Lung (tissue), 12 donors: ENCODE data around the gene LIG1. TPM values are rescaled to one million over a fixed set of nuclear protein-coding genes. Genes with fewer than 3 reads are reported as not detected.

Source experiments
- ATAC-seq: fragments of 200-7000 bp; cut with Tn5 transposase; one replicate; pipeline ENCODE4 v1.9.1; 2020; ENCODE audit warnings: moderate number of reproducible peaks; ENCODE audit not compliant: insufficient read depth, low FRiP score
- DNase-seq, 3 donors: peaks; one replicate each; pipeline ENCODE4 v3.0.0-alpha.2; 2013 to 2017
- H3K27ac ChIP-seq, 2 donors: one replicate each; pipeline ENCODE4 v1.5.1; 2013; ENCODE audit warnings: mild to moderate bottlenecking in 2 of 2, moderate library complexity in 2 of 2, control low read depth in 1 of 2, inconsistent platforms in 1 of 2, low read depth in 1 of 2, low read length in 1 of 2
- H3K27me3 ChIP-seq, 3 donors: one replicate each; pipeline ENCODE4 v1.5.1; 2013; ENCODE audit warnings: low read length in 2 of 3; ENCODE audit not compliant: control insufficient read depth in 3 of 3, insufficient read depth in 3 of 3
- H3K36me3 ChIP-seq, 4 donors: one replicate each; pipeline ENCODE4 v1.5.1; 2013; ENCODE audit warnings: low read length in 4 of 4, mild to moderate bottlenecking in 1 of 4, moderate library complexity in 1 of 4; ENCODE audit not compliant: control insufficient read depth in 4 of 4, insufficient read depth in 4 of 4
- H3K4me1 ChIP-seq, 5 donors: one replicate each; pipeline ENCODE4 v1.5.1; 2013; ENCODE audit warnings: low read length in 5 of 5, mild to moderate bottlenecking in 2 of 5, moderate library complexity in 1 of 5; ENCODE audit not compliant: control insufficient read depth in 5 of 5, insufficient read depth in 5 of 5
- H3K4me3 ChIP-seq: one replicate; pipeline ENCODE4 v1.5.1; 2013; ENCODE audit warnings: mild to moderate bottlenecking, control low read depth, moderate library complexity
- H3K9ac ChIP-seq, 2 donors: one replicate each; pipeline ENCODE4 v1.5.1; 2013; ENCODE audit warnings: low read length in 2 of 2, control low read depth in 1 of 2; ENCODE audit not compliant: insufficient read depth in 1 of 2
- H3K9me3 ChIP-seq, 4 donors: one replicate each; pipeline ENCODE4 v1.5.1; 2013; ENCODE audit warnings: low read length in 3 of 4, mild to moderate bottlenecking in 1 of 4, moderate library complexity in 1 of 4; ENCODE audit not compliant: control insufficient read depth in 4 of 4, insufficient read depth in 3 of 4
- CTCF ChIP-seq: IDR thresholded peaks from 2 replicates; pipeline ENCODE4 v1.5.1; 2012; ENCODE audit warnings: mild to moderate bottlenecking; ENCODE audit errors: control extremely low read depth, extremely low read depth
- WGBS, 2 donors: extraction: QIAGEN DNeasy Blood & Tissue Kit; methylation state at CpG; one replicate each; pipeline ENCODE4 v1.1.7; 2013; 5-methylcytosine and 5-hydroxymethylcytosine counted together
- polyA plus RNA-seq, 2 donors: library from polyadenylated mRNA; stranded (reverse); fragments of 200-250 nt; gene quantifications; one replicate each; pipeline ENCODE4 v1.2.1, GENCODE V29; 2013
- total RNA-seq, 2 donors: library from RNA; depleted of rRNA in 1 of 2; stranded (reverse); fragments of >200 nt in 1 of 2; gene quantifications; one replicate each; pipeline ENCODE4 v1.2.1, GENCODE V29; 2014 to 2021
- donor health status: control.
- donor health status: control.
- donor health status: Bipolar disorder and iron deficiency.
- donor health status: healthy.
- donor health status: DM: yes; HTN: yes; CAD: no.

LIG1 gene
- total and polyA plus RNA-seq, 4 donors = 10.6 to 40.5 (median 25.3) TPM

GRCh38 chr19:48192750-48193149 lies 22.6 kb upstream of the LIG1 start:
- no peaks in the 10 kb centered on the region for H3K27me3 ChIP-seq
- H3K4me1 ChIP-seq = peaks cover 0 to 7% (median 2%) of the 10 kb centered on the region in 5 donors
- DNase-seq = no peak
- TF ChIP-seq CTCF = no peak
- peaks cover 0 to 7% (median 2%) of the 10 kb centered on the region in 4 donors for H3K36me3 ChIP-seq
- no peak overlapping the region for H3K27ac ChIP-seq
- ATAC-seq = no peak
- no peak overlapping the region for H3K9ac ChIP-seq
- no peak overlapping the region for H3K4me3 ChIP-seq
- no peaks in the 10 kb centered on the region for H3K9me3 ChIP-seq
- 88 to 89% methylated on average over 7 of the region's 7 CpGs for WGBS, 2 donors

GRCh38 chr19:48190885-48191284 lies 20.7 kb upstream of the LIG1 start:
- ATAC-seq = no peak
- H3K27me3 ChIP-seq = no peaks in the 10 kb centered on the region
- no peak overlapping the region for H3K9ac ChIP-seq
- H3K36me3 ChIP-seq = peaks cover 0 to 7% (median 2%) of the 10 kb centered on the region in 4 donors
- no peaks in the 10 kb centered on the region for H3K4me1 ChIP-seq
- 90 to 94% methylated on average over 3 of the region's 3 CpGs for WGBS, 2 donors
- no peak overlapping the region for H3K27ac ChIP-seq
- no peak for TF ChIP-seq CTCF
- no peak for DNase-seq
- H3K9me3 ChIP-seq = no peaks in the 10 kb centered on the region
- no peak overlapping the region for H3K4me3 ChIP-seq

GRCh38 chr19:48190288-48190884 lies 20.2 kb upstream of the LIG1 start:
- no peaks in the 10 kb centered on the region for H3K4me1 ChIP-seq
- H3K4me3 ChIP-seq = no peak overlapping the region
- WGBS, 2 donors = 75 to 79% methylated on average over 13 of the region's 13 CpGs
- peaks cover 0 to 12% (median 2%) of the 10 kb centered on the region in 4 donors for H3K36me3 ChIP-seq
- DNase-seq = peak in 1 of 3 donors; percentile 39
- H3K27ac ChIP-seq = no peak overlapping the region
- ATAC-seq = peak; percentile 79
- TF ChIP-seq CTCF = no peak
- H3K9ac ChIP-seq = no peak overlapping the region
- H3K9me3 ChIP-seq = no peaks in the 10 kb centered on the region
- no peaks in the 10 kb centered on the region for H3K27me3 ChIP-seq

- DNase-seq = no peak
- H3K36me3 ChIP-seq = peaks cover 0 to 15% (median 8%) of the 10 kb centered on the region in 4 donors
These were observed 16.4 kb upstream of the LIG1 start for GRCh38 chr19:48186541-48186991.

More at GRCh38 chr19:48186541-48186991, 16.4 kb upstream of the LIG1 start:
- Histone ChIP-seq H3K9me3 (peaks cover 0 to 1% (median under 1%) of the 10 kb centered on the region in 4 donors), H3K27ac (no peak overlapping the region), H3K4me3 (no peak overlapping the region), H3K4me1 (no peaks in the 10 kb centered on the region), H3K27me3 (no peaks in the 10 kb centered on the region), H3K9ac (no peak overlapping the region)
- TF ChIP-seq CTCF = no peak
- 91 to 92% methylated on average over 8 of the region's 8 CpGs for WGBS, 2 donors
- ATAC-seq = no peak
